Bone marrow (tissue), 2 donors: ENCODE data around the gene SEMA4A.
"Not testable (repeated sequence)": the region's sequence is repeated elsewhere in the genome, so short reads cannot be mapped to it uniquely, and the experiment has no call there.

Source experiments
- DNase-seq, 2 donors: peaks; one replicate each; lab custom pipeline; 2025; lab: John Stamatoyannopoulos, UW

The SEMA4A gene

DNA sequence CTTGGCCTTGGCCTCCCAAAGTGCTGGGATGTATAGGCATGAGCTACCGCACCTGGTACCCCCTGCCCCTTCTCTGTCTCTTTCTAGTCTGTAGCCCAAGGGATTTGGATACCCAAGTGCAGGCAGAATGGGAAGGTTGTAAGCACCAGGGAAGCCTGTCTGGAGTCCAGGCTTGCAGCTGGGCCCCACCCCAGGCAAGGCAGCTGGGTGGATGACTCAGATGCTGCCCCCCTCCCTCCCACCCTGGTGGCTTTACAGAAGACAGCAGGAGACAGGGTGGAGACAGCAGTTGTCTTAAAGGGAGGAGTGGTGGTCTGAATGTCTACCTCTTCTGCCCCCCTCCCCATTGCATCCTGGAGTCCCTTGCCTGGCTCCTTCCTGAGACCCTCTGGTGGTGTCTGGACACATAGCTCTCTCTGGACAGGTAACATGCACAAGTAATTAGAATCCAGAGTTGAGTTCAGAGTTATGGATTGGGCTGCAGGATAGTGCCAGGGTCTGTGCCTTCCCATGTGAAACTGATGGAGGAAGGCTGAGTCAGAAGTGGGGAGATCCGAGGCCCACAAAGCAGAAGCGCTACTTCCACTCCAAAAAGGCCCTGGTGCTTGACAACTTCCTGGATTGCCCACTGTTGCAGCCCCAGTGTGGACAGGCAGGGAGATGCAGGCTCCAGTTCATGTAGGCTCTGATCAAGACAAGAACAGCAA, 33.7 kb upstream of the SEMA4A start:
- peak; percentile 55 to 82 for DNase-seq

DNA sequence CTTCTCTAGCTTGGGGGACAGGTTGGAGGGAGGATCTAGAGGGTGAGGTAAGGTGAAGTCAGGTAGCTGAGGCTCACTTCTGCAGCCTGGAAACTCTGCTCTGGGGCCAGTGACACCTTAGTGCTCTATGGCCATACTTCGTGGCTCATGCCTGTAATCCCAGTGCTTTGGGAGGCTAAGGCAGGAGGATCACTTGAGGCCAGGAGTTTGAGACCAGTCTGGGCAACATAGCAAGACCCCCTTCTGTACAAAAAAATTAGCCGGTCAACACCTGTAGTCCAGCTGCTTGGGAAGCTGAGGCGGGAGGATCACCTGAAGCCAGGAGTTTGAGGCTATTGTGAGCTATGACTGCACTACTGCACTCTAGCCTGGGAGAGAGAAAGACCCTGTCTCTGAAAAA, 33.1 kb upstream of the SEMA4A start:
- DNase-seq = no peak

DNA sequence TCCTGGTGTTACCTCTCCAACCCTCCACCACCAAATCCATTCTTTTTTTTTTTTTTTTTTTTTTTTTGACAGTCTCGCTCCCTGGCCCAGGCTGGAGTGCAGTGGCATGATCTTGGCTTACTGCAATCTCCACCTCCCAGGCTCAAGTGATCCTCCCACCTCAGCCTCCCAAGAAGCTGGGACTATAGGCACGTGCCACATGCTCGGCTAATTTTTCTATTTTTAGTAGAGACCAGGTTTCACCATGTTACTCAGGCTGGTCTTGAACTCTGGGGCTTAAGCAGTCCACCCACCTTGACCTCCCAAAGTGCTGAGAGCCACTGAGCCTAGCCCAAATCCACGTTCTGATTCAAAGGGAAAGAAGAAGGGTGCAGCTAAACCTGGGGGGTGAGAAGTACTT, 32.4 kb upstream of the SEMA4A start:
- not testable (repeated sequence) for DNase-seq

DNA sequence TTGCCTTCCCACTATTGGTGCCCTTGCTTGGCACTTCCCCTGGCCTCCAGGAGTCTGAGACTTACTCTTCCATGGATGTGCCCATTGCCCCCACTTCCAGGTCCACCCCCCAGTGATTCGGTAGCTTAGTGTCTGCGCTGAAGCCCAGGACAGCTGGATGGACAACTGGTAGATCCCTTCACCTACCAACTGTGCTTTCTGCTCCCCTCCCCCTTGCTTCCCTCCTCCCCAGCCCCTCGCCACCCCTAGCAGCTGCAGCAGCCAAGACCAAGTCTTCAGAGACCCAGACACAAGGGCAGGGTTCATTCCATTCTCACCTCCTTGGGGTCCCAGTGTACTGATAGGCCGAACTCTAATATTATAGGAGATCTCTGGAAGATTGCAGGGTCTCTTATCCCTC, 31.9 kb upstream of the SEMA4A start:
- no peak for DNase-seq

DNA sequence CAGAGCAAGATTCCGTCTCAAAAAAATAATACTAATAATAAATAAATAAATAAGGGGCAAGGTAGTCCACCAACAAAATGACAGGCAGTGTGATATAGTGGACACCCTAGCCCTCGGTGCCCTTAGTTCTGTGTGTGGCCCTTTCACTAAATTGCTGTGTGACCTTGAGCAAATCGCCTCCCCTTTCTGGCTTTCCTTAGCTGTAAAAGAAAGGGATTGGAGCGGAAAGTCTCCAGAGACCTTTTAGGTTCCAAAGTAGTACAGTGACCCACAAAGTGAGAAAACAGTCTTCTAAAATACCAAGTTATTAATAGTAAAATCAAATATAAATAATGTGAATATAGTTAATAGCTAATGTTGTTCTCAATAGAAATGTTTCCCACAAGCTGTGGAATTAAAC, 31.3 kb upstream of the SEMA4A start:
- no peak for DNase-seq

DNA sequence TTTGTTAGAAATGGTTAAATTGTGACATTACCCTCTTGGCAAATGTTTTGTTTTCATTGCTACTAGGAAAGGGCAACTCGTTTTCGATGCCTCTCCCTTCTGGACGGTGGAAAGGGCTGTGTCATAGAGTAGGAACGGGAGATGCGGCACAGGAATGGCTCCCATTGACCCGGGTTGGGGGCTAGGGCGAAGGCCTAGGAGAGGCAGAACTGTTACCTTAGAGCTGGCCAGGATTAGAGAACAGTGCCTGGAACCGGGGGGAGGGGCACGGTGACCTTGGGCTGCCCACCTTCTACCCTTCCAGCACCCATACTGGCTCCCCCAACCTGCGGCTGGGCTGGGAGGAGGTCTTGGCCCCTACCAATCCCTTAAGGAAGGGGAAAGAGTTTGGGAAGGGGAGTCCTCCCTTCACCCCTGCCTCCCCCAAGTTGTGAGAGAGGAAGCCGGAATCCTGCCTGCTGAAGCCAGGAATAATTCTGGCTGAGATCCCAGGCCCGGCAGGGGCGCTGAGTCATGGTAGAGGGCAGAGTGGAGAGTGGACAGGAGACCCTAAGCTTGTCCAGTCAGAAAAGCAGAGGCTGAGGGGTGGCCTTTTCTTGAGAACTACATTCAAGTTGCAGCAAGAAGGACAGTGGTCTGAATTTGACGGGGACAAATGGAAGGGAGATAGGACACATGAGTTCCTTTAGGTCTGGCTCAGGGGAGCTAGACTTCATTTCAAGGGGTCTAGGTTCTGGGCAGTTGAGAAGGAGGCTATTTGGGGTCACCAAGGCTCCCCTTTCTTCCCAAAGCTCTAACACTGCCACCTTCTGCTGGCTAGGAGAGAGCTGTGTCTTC, 30.6 kb upstream of the SEMA4A start:
- DNase-seq = no peak

DNA sequence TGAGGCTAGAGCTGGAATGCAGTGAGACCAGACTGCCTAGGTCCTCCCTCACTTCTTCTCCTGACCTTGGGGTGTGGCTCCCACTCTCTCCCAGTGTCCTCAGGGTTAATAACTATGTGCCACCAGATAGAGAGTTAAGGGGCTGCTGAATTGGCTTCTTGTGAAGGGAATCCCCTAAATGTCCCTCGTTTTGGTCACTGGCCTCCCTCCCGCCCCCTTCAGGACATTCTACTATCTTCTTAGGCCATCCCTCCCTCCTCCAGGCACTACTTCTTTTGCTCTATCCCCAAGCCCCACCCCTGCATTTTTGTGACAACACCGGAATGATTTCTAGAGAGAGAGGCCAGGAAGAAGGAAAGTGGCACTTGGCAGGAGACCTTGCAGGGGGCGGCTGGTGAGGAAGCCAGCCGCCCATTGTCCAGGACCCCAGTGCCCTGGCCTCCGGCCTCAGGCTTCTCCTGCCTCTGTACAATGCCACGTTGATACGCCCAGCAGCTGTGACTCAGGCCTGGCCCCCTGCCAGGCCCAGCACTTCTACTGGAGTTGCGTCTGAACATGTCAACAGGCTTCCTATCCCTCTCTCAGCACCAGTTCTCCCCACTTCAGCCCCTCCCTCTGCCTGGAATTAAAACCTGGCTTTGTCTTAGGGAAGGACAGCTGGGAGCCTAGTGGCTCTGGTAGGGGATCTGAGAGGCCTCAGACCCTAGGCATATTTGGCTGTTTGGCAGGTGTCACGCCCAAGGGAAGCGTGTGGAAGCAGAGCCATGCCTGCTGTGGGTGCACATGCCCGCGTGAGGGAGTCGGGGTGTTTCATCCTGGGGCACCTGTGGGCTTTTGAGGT, 29.8 kb upstream of the SEMA4A start:
- peak; percentile 72 to 89 for DNase-seq

DNA sequence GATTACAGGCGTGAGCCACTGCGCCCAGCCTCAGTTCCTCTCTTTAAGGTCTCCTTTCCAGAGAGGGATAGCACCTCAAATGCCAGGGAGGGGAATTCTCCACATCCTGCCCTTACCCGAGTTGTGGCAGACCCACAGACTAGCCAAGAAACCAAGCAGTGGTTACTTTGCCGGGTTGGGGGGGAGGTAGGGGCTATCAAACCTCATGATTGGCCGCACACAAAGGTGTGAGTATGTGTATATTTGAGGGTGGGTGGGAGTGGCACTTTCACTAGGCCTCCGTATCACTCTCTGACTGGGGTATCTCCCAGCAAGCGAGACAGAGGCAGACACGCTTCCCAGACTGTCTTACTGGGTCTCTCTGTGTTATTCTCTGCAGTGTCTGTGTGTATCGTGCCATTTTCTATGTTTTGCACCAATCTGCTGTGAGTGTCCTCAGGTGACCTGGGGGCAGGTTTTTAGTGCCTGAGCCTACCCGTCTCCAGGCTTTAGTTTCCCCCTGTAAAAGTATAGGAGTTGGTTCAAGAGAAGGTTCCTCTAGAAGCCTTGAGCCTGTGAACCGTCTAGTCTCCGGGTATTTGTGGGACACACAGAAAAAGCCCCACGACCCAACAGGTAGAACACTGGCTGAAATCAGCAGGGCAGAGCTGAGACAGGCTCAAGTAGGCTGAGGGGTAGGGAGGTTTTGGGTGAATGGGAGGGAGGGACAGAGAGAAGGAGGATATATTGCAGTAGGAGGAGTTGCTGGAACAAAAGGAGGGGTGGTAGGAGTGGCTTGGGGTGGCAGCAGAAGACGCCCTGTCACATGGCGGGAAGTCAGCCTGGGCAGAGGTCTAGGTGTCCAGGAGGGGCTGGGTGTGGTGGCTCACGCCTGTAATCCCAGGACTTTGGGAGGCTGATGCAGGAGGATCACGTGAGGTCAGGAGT, 28.6 kb upstream of the SEMA4A start:
- no peak for DNase-seq

DNA sequence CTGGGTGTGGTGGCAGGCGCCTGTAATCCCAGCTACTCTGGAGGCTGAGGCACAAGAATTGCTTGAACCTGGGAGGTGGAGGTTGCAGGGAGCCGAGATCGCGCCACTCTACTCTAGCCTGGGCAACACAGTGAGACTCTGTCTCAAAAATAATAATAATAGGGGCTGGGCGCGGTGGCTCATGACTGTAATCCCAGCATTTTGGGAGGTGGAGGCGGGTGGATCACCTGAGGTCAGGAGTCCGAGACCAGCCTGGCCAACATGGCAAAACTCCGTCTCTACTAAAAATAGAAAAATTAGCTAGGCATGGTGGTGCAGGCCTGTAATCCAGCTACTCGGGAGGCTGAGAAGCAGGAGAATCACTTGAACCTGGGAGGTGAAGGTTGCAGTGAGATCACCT, 27.8 kb upstream of the SEMA4A start:
- not testable (repeated sequence) for DNase-seq

DNA sequence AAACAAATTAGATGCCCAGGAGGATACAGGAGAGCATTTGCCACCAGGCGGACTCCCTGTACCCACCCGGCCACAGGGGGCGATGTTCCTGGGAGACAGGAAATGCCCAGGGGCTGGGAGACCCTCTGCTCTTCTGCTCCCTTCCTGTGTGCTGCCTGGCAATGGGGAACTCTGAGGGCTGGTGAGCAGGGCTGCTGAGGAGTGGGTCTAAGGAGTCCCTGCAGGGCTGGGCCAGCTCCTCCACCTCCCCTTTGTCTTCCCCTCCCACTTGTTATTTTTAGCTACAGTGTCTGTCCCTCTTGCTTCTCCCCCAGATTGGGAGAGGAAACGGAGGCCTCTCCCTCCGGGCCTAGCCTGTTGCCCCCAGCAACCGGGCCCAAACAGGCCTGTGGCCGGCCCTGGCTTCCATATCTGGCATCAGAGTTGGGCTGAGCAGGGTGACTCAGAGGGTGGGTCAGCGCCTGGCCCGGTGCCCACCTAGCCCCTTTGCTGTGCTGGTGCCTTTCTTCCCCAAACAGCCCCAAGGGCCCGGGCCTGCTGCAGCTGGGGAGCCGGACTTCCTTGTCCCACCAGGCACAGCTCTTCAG, 27.2 kb upstream of the SEMA4A start:
- peak; percentile 79 to 90 for DNase-seq

DNA sequence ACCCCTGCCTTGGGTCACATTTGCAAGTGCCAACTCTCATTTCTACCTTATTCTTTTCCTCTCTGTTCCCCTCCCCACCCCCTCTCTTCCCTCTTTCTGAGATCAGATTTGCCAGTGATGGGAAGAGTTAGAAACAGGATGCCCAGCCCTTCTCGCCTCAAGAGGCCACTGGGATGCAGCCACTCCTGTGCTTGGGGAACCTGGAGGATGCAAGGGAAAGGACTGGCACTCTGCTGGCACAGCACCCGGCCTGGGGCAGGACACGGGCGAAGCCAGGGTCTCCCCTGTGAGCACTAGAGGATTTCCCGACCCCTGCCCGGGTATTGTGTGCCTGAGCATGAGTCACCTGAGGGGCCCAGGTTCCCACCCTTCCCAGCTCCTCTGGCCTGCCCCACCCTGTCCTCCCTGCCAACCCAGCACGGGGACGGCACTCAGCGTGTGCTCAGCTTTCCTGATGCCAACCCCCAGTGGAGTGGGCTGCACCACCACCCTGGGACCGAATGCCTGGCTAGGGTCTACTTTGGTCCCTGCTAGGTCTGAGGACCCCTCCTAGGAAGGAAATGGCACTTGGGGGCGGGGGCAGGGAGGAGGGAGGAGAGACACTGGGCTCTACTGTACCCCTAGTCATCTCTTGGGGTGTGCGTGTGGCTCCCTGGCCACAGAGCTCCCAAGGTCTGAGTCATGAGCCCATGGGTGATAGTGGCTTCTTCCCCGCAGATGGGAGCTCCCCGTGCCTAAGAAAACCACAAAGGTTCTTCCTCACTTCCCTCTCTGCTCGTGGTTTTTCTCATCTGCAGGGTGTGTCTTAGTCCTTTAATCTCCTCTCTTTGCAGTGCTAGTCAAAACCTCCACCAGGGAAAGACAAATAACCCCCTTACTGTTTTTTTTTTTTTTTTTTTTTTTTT, 26.5 kb upstream of the SEMA4A start:
- peak; percentile 74 to 97 for DNase-seq

DNA sequence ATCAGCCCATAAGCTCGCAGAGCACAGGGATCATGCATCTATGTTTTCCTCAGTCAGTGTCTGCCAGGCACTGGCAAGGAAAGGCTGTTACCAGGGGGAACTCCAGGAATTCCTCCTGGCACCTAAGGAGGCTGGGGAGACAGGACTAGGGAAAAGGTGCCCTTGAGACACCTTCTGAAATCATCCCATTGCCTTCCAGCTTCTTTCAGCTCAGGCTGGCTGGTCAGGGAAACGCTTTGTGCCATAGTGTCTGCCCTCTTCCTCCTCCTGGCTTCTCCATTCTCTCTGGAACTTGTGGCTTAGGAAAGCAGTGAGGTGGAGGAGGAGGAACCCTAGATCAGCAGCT, 25.1 kb upstream of the SEMA4A start:
- no peak for DNase-seq

DNA sequence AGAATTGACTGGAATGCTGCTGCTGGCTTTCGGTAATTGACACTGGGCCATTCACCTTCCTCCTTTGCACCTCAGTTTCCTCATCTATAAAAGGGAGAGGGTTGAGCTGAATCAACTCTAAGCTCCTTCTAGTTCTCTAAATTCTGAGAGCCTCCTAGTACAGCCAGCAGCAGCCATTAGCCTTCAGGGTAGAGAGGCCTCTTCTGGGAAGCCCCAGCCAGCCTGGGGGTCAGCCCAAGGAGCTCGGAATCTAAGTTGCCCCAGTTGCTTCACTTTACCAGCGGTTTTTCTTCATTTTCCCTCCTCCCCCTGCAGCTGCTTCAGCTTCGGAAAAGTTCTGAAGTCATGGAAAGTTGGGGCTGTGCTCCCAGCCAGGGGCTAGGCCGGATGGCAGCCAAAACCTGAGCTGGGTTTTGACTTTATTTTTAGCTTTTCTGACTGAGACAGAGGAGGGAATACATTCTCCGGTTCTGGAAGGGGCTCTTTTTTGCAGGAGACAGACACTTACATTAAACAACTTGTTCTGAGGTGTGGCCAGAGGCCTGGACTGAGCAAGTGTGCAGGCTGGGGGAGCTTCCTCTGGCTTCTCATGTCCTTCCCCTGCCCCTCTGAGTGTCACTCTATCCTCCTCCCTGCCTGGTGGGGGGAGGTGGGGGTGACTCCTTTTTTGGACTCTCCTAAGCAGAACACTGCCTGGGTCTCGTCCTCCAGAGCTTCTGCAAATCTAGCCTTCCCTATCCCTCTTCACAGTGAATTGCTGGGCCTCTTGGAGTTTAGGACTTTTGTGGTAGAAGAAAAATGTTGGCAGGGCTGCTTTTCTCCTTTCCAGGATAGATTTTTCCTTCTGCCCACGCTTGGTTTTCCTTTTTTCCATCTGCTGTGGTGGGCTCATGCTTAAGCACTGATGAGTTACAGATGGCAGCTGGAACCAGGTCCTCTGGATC, 24.5 kb upstream of the SEMA4A start:
- DNase-seq = no peak

DNA sequence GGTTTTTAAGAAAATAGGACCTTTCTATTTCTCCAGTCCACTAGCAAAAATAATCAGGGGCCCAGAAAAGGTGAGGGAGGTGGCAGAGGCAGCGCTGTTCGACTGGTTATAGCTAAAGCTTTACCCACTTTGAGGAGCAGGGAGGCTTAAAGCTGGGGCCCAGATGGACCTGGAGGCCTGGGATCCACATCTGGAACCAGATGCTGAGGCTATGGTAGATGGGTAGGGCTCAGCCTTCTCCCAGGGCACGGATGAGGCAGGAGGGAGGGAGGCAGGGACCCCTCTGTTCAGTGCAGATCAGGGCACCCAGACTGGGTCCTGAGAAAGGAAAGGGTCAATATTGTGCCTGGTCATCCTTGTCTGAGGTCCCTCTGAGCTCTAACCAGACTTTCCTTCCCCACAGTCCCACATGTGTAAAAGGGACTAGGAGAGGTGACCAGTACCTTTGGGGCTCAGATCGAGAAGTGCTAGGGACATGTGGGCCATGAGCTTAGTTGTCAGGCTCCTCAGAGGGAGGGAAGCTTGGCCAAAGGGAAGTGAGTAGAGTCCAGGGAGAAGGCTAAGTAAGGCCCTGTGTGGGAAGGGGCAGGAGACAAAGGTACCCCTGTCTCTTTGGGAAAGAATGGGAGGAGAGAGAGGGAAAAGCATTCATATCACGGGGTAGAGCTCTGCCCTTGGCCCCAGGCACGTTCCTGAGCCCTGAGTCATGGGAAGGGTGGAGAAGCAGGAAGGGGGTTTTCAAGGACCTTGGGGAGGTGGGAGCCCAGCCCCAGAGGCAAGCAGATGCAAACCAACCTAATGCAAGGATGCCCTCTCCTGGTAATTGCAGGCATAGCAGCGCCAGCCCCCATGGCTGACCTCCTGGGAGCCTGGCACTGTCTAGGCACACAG, 23.5 kb upstream of the SEMA4A start:
- peak; percentile 36 to 42 for DNase-seq

DNA sequence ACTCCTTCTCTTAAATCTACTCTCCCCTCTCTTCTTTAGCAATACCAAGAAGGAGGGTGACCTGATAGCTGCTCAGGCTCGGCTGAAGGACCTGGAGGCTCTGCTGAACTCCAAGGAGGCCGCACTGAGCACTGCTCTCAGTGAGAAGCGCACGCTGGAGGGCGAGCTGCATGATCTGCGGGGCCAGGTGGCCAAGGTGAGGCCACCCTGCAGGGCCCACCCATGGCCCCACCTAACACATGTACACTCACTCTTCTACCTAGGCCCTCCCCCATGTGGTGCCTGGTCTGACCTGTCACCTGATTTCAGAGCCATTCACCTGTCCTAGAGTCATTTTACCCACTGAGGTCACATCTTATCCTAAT, 22.8 kb upstream of the SEMA4A start:
- no peak for DNase-seq

DNA sequence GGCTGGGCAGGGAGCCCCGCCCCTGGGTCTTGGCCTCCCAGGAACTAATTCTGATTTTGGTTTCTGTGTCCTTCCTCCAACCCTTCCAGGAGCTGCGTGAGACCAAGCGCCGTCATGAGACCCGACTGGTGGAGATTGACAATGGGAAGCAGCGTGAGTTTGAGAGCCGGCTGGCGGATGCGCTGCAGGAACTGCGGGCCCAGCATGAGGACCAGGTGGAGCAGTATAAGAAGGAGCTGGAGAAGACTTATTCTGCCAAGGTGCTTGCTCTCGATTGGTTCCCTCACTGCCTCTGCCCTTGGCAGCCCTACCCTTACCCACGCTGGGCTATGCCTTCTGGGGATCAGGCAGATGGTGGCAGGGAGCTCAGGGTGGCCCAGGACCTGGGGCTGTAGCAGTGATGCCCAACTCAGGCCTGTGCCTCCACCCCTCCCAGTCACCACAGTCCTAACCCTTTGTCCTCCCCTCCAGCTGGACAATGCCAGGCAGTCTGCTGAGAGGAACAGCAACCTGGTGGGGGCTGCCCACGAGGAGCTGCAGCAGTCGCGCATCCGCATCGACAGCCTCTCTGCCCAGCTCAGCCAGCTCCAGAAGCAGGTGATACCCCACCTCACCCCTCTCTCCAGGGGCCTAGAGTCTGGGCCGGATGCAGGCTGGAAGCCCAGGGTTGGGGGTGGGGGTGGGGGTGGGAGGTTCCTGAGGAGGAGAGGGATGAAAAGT, 18.5 kb upstream of the SEMA4A start:
- DNase-seq = no peak
